Measurements from ENCODE around the gene TTBK1.

DNA sequence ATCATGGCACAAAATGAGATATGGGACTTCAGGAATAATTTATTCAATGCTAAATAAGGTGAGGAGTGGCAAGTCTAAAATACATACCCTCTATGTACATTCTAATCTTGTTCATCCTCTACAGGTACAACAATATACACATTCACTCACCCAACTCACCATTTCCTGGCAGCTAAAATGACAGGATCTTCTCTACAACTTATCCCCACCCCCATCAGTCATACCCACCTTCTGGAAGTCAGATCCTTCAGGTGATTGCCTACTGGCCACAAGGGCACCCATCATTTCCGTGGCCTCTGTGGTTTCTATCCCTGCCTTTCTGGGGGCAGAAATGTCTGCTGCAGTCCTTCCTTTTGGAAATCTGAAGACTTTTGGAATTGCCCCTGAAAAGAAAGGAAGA, 88.2 kb downstream of the TTBK1 start:
- TF ChIP-seq, protein P1, sequence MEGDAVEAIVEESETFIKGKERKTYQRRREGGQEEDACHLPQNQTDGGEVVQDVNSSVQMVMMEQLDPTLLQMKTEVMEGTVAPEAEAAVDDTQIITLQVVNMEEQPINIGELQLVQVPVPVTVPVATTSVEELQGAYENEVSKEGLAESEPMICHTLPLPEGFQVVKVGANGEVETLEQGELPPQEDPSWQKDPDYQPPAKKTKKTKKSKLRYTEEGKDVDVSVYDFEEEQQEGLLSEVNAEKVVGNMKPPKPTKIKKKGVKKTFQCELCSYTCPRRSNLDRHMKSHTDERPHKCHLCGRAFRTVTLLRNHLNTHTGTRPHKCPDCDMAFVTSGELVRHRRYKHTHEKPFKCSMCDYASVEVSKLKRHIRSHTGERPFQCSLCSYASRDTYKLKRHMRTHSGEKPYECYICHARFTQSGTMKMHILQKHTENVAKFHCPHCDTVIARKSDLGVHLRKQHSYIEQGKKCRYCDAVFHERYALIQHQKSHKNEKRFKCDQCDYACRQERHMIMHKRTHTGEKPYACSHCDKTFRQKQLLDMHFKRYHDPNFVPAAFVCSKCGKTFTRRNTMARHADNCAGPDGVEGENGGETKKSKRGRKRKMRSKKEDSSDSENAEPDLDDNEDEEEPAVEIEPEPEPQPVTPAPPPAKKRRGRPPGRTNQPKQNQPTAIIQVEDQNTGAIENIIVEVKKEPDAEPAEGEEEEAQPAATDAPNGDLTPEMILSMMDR (conservative IDR thresholded peaks at IDR 0.05): no peak
- no peak for TF ChIP-seq ZFX (IDR thresholded peaks at IDR 0.05)
